Brain microvascular endothelial cell (primary cell): ENCODE results near the gene SMARCA4.

Experiments used
- DNase-seq: peaks from one replicate; pipeline ENCODE4 v3.0.0-alpha.2; 2020
- H3K27ac ChIP-seq: fragments of 250-450 bp; sonication (Bioruptor Pico); 2 replicates; pipeline ENCODE4 v1.5.1; 2020; ENCODE audit warnings: mild to moderate bottlenecking, moderate library complexity
- H3K27me3 ChIP-seq: fragments of 250-450 bp; sonication (Bioruptor Pico); replicated peaks from 2 replicates; pipeline ENCODE4 v1.5.1; 2020; ENCODE audit warnings: mild to moderate bottlenecking
- H3K36me3 ChIP-seq: fragments of 250-450 bp; sonication (Bioruptor Pico); replicated peaks from 2 replicates; pipeline ENCODE4 v1.5.1; 2020; ENCODE audit warnings: mild to moderate bottlenecking
- H3K4me3 ChIP-seq: 2 replicates; pipeline ENCODE4 v1.5.1; 2011; ENCODE audit warnings: low read depth, mild to moderate bottlenecking, control low read depth, low read length, moderate library complexity
- CTCF ChIP-seq: IDR thresholded peaks from 2 replicates; pipeline ENCODE4 v1.5.1; 2011; ENCODE audit warnings: low read depth, mild to moderate bottlenecking, moderate library complexity, low read length, control low read depth, inconsistent platforms; ENCODE audit errors: missing control alignments
- in situ Hi-C: cut with HindIII; loops from 2 replicates; pipeline ENCODE4 v1.10.0; 2017; ENCODE audit warnings: low sequenced_read_pairs, low pct_ligation_motif_present

The SMARCA4 gene

GRCh38 chr19:11017275-11018035, 56.6 kb downstream of the SMARCA4 start:
- Histone ChIP-seq H3K27me3 (no peaks in the 10 kb centered on the region), H3K4me3 (no peak overlapping the region), H3K36me3 (peaks cover 85% of the 10 kb centered on the region), H3K27ac (no peak overlapping the region)
- no peak for TF ChIP-seq CTCF
- no peak for DNase-seq
- in situ Hi-C loops, result no loop called here

GRCh38 chr19:11018179-11018578, 57.3 kb downstream of the SMARCA4 start:
- Histone ChIP-seq H3K4me3 (no peak overlapping the region), H3K27ac (no peak overlapping the region), H3K36me3 (peaks cover 85% of the 10 kb centered on the region), H3K27me3 (no peaks in the 10 kb centered on the region)
- in situ Hi-C loops, result no loop called here
- no peak for TF ChIP-seq CTCF
- DNase-seq, result no peak

GRCh38 chr19:11018763-11019162, 57.9 kb downstream of the SMARCA4 start:
- no peak for TF ChIP-seq CTCF
- no peaks in the 10 kb centered on the region for H3K27me3 ChIP-seq
- in situ Hi-C loops, result no loop called here
- H3K4me3 ChIP-seq, result no peak overlapping the region
- no peak overlapping the region for H3K27ac ChIP-seq
- DNase-seq, result no peak
- H3K36me3 ChIP-seq, result peaks cover 84% of the 10 kb centered on the region

- no peaks in the 10 kb centered on the region for H3K27me3 ChIP-seq
- in situ Hi-C loops, result no loop called here
- H3K4me3 ChIP-seq, result no peak overlapping the region
- TF ChIP-seq CTCF, result no peak
- DNase-seq, result no peak
- H3K27ac ChIP-seq, result no peak overlapping the region
- peaks cover 84% of the 10 kb centered on the region for H3K36me3 ChIP-seq
These were observed 58.4 kb downstream of the SMARCA4 start for GRCh38 chr19:11019262-11019661.

- H3K4me3 ChIP-seq, result no peak overlapping the region
- H3K36me3 ChIP-seq, result peaks cover 84% of the 10 kb centered on the region
- no peak for DNase-seq
- no peak for TF ChIP-seq CTCF
- in situ Hi-C loops, result no loop called here
- no peaks in the 10 kb centered on the region for H3K27me3 ChIP-seq
- no peak overlapping the region for H3K27ac ChIP-seq
These were observed 59.0 kb downstream of the SMARCA4 start for GRCh38 chr19:11019824-11020223.

- H3K27me3 ChIP-seq, result no peaks in the 10 kb centered on the region
- no peak overlapping the region for H3K27ac ChIP-seq
- no peak overlapping the region for H3K4me3 ChIP-seq
- in situ Hi-C loops, result no loop called here
- no peak for DNase-seq
- H3K36me3 ChIP-seq, result peaks cover 83% of the 10 kb centered on the region
- no peak for TF ChIP-seq CTCF
These were observed 59.6 kb downstream of the SMARCA4 start for GRCh38 chr19:11020423-11020822.
